ENCODE measurements around the gene MYH14. TPM values are rescaled to one million over a fixed set of nuclear protein-coding genes. Genes with fewer than 3 reads are reported as not detected.

The MYH14 gene
- total and polyA plus RNA-seq, 2 experiments from 2014 or later, result 40.9 to 64.4 TPM

DNA sequence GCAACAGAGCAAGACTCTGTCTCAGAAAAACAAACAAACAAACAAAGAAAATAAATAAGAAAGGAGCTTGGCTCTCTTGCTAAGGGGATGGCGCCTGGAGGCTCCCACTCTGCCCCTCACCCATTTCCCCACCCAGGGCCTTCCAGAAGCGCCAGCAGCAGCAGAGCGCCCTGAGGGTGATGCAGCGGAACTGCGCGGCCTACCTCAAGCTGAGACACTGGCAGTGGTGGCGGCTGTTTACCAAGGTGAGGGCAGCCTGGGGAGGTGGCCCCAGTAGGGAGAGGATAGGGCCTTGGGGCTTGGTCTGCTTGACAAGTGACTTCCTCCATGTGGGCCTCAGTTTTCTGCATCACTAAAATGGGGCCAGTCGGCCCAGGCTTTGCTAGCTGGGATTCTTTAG is 59.8 kb downstream of the MYH14 start:
- WGBS (ENCODE audit: low lambda C conversion rate, missing lambda C conversion rate), result 93% methylated on average over 8 of the region's 8 CpGs
- TF ChIP-seq EZH2phosphoT487 (IDR thresholded peaks at IDR 0.05; ENCODE audit: low read depth, severe bottlenecking, unreplicated experiment) (no peak), EZH2 (IDR thresholded peaks at IDR 0.05; ENCODE audit: borderline replicate concordance) (no peak)
- TF ChIP-seq, protein P1, sequence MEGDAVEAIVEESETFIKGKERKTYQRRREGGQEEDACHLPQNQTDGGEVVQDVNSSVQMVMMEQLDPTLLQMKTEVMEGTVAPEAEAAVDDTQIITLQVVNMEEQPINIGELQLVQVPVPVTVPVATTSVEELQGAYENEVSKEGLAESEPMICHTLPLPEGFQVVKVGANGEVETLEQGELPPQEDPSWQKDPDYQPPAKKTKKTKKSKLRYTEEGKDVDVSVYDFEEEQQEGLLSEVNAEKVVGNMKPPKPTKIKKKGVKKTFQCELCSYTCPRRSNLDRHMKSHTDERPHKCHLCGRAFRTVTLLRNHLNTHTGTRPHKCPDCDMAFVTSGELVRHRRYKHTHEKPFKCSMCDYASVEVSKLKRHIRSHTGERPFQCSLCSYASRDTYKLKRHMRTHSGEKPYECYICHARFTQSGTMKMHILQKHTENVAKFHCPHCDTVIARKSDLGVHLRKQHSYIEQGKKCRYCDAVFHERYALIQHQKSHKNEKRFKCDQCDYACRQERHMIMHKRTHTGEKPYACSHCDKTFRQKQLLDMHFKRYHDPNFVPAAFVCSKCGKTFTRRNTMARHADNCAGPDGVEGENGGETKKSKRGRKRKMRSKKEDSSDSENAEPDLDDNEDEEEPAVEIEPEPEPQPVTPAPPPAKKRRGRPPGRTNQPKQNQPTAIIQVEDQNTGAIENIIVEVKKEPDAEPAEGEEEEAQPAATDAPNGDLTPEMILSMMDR (IDR thresholded peaks at IDR 0.05; ENCODE audit: poor library complexity), result no peak
- no peaks in the 10 kb centered on the region for H3K9me3 ChIP-seq (ENCODE audit: low read depth)

DNA sequence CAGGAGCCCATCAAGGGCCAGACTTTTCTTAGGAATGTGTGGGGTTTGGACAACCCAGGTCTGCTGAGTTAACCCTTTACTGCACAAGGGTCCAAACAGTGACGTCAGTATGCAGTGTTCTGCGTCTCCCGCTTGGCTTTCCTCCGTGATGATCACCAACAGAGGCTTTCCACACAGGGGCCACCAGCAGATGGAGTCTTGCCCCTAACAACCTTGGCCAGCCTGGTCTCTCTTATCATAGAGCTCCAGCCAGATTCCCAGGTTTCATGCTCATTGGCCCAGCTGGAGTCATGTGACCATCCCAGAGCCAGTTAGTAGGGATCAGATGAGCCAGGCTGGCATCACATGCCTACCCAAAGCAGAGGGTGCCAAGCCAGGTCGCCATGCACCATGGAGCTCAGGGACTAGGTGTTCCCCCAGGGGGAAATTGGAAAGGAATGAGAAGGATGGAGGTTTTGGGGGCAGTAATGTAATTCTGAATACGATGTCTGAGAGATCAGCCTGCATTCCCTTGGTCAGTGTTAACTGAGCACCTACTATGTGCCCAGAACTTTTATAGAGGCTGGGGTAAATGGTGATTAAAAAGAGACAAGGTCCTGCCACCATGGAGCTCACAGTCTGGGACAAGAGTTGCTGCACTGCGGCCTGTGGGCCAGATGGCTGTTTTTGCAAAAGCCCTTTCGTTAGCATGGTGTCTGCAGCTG is 61.2 kb downstream of the MYH14 start:
- no peaks in the 10 kb centered on the region for H3K36me3 ChIP-seq (replicated peaks; ENCODE audit: insufficient read depth, low read depth)
- H2AFZ ChIP-seq, result no peak overlapping the region
- no peak overlapping the region for H3K27ac ChIP-seq
- WGBS (ENCODE audit: low lambda C conversion rate, missing lambda C conversion rate), result 83% methylated on average over 8 of the region's 8 CpGs
- H3K27me3 ChIP-seq, result no peaks in the 10 kb centered on the region
- TF ChIP-seq EZH2 (IDR thresholded peaks at IDR 0.05; ENCODE audit: borderline replicate concordance), result no peak
- TF ChIP-seq EZH2phosphoT487 (IDR thresholded peaks at IDR 0.05; ENCODE audit: low read depth, severe bottlenecking, unreplicated experiment), result no peak
- TF ChIP-seq, protein P1 (IDR thresholded peaks at IDR 0.05; ENCODE audit: poor library complexity), result no peak
- no peak overlapping the region for H3K4me2 ChIP-seq
- H3K4me3 ChIP-seq, result no peak overlapping the region
- no peaks in the 10 kb centered on the region for H4K20me1 ChIP-seq (ENCODE audit: insufficient read depth, poor library complexity, severe bottlenecking)
- DNase-seq (ENCODE audit: low spot score), result no peak
- H3K4me1 ChIP-seq (ENCODE audit: insufficient read depth), result no peaks in the 10 kb centered on the region
- H3K9me3 ChIP-seq (ENCODE audit: low read depth), result no peaks in the 10 kb centered on the region
- no peaks in the 10 kb centered on the region for H3K79me2 ChIP-seq
- no peaks in the 10 kb centered on the region for H3K9me2 ChIP-seq (replicated peaks; ENCODE audit: insufficient read depth)

More for the DNA sequence above, 59.8 kb downstream of the MYH14 start:
- DNase-seq (ENCODE audit: low spot score), result no peak
- Histone ChIP-seq H3K36me3 (replicated peaks; ENCODE audit: insufficient read depth, low read depth) (no peaks in the 10 kb centered on the region), H3K9me2 (replicated peaks; ENCODE audit: insufficient read depth) (no peaks in the 10 kb centered on the region), H3K4me1 (ENCODE audit: insufficient read depth) (no peaks in the 10 kb centered on the region), H3K4me3 (no peak overlapping the region), H3K79me2 (no peaks in the 10 kb centered on the region), H2AFZ (no peak overlapping the region), H3K4me2 (no peak overlapping the region), H4K20me1 (ENCODE audit: insufficient read depth, poor library complexity, severe bottlenecking) (no peaks in the 10 kb centered on the region), H3K27me3 (no peaks in the 10 kb centered on the region), H3K27ac (no peak overlapping the region)

DNA sequence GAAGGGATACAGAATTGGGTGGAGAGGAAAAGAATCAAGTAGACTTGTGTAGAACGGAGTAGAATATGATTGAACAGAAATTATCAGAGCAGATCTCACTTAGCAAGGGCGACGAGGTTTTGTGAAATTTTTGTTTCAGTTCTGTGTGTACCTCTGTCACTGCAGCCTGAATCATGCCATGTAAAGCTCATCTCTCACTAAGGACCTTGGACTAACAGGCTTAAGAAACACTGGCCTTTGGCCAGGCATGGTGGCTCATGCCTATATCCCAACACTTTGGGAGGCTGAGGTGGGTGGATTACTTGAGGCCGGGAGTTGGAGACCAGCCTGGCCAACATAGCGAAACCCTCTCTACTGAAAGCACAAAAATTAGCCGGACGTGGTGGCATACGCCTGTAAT is 62.6 kb downstream of the MYH14 start:
- H3K36me3 ChIP-seq (replicated peaks; ENCODE audit: insufficient read depth, low read depth), result no peaks in the 10 kb centered on the region
- no peaks in the 10 kb centered on the region for H3K9me2 ChIP-seq (replicated peaks; ENCODE audit: insufficient read depth)
- H3K27ac ChIP-seq, result no peak overlapping the region
- no peaks in the 10 kb centered on the region for H3K4me1 ChIP-seq (ENCODE audit: insufficient read depth)
- H2AFZ ChIP-seq, result no peak overlapping the region
- no peaks in the 10 kb centered on the region for H3K9me3 ChIP-seq (ENCODE audit: low read depth)
- DNase-seq (ENCODE audit: low spot score), result no peak
- WGBS (ENCODE audit: low lambda C conversion rate, missing lambda C conversion rate), result 91% methylated on average over 8 of the region's 8 CpGs
- no peaks in the 10 kb centered on the region for H4K20me1 ChIP-seq (ENCODE audit: insufficient read depth, poor library complexity, severe bottlenecking)
- H3K4me2 ChIP-seq, result no peak overlapping the region
- TF ChIP-seq, protein P1 (IDR thresholded peaks at IDR 0.05; ENCODE audit: poor library complexity), result no peak
- TF ChIP-seq EZH2 (IDR thresholded peaks at IDR 0.05; ENCODE audit: borderline replicate concordance), result no peak
- no peak for TF ChIP-seq EZH2phosphoT487 (IDR thresholded peaks at IDR 0.05; ENCODE audit: low read depth, severe bottlenecking, unreplicated experiment)
- no peaks in the 10 kb centered on the region for H3K79me2 ChIP-seq
- no peaks in the 10 kb centered on the region for H3K27me3 ChIP-seq
- no peak overlapping the region for H3K4me3 ChIP-seq
